OCI-LY1 (cell line): ENCODE data around the gene ZNF609.

Experiments
- EZH2 ChIP-seq: fragments of 200-600 bp; sonication (generic), shearing (Covaris generic); IDR thresholded peaks from 2 replicates; pipeline ENCODE4 v1.8.0; 2017; ENCODE audit warnings: borderline replicate concordance, mixed run types, mild to moderate bottlenecking, antibody characterized with exemption, low read length, moderate library complexity, mixed read lengths
- TF ChIP-seq, protein P1 (sequence below): fragments of 200-600 bp; sonication (generic), shearing (Covaris generic); IDR thresholded peaks from 2 replicates; pipeline ENCODE4 v1.5.1; 2017; ENCODE audit warnings: mild to moderate bottlenecking, antibody characterized with exemption, low read length, moderate library complexity, mixed read lengths

DNA sequence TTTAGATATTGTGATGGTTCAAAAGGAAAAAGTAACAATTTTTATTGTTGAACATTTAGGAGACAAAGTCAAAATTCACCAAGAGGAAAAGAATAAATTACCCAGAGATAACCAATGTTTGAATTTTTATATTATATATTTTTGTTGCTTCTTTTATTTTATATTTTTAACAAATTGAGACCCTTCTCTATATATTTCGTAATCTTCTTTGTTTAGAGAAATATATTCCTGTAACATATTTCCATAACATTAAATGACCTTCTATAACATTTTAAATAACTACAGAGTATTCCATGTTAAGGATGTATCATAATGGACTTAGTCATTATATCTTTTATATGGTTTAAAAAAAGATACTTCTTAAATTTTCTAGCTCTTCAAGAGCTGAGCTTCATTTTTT, 187.0 kb downstream of the ZNF609 start:
- TF ChIP-seq, protein P1, sequence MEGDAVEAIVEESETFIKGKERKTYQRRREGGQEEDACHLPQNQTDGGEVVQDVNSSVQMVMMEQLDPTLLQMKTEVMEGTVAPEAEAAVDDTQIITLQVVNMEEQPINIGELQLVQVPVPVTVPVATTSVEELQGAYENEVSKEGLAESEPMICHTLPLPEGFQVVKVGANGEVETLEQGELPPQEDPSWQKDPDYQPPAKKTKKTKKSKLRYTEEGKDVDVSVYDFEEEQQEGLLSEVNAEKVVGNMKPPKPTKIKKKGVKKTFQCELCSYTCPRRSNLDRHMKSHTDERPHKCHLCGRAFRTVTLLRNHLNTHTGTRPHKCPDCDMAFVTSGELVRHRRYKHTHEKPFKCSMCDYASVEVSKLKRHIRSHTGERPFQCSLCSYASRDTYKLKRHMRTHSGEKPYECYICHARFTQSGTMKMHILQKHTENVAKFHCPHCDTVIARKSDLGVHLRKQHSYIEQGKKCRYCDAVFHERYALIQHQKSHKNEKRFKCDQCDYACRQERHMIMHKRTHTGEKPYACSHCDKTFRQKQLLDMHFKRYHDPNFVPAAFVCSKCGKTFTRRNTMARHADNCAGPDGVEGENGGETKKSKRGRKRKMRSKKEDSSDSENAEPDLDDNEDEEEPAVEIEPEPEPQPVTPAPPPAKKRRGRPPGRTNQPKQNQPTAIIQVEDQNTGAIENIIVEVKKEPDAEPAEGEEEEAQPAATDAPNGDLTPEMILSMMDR = no peak
- no peak for TF ChIP-seq EZH2
